HepG2 (cell line): ENCODE measurements around the gene SNN. TPM values are rescaled to one million over a fixed set of nuclear protein-coding genes. Genes with fewer than 3 reads are reported as not detected.

Experiments
- ARNTL ChIP-seq: sonication (generic); formaldehyde crosslinking; IDR thresholded peaks from 2 replicates; pipeline ENCODE4 v1.4.0; 2020; ENCODE audit warnings: mild to moderate bottlenecking, missing genetic modification reagents
- CBFB ChIP-seq: sonication (generic); formaldehyde crosslinking; IDR thresholded peaks from 2 replicates; pipeline ENCODE4 v1.4.0; 2020; ENCODE audit warnings: missing genetic modification reagents
- CREB3 ChIP-seq: sonication (generic); formaldehyde crosslinking; IDR thresholded peaks from 2 replicates; pipeline ENCODE4 v1.5.0; 2020; ENCODE audit warnings: missing genetic modification reagents
- MTF2 ChIP-seq: sonication (generic); formaldehyde crosslinking; IDR thresholded peaks from 2 replicates; pipeline ENCODE4 v1.5.0; 2020; ENCODE audit warnings: missing genetic modification reagents, borderline replicate concordance
- PBX3 ChIP-seq: sonication (generic); formaldehyde crosslinking; IDR thresholded peaks from 2 replicates; pipeline ENCODE4 v1.8.1; 2023; ENCODE audit warnings: missing genetic modification reagents, inconsistent platforms, borderline replicate concordance
- PHF8 ChIP-seq: sonication (generic); formaldehyde crosslinking; IDR thresholded peaks from 2 replicates; pipeline ENCODE4 v1.5.0; 2020; ENCODE audit warnings: missing genetic modification reagents
- POGK ChIP-seq: sonication (generic); formaldehyde crosslinking; conservative IDR thresholded peaks from 2 replicates; pipeline ENCODE4 v1.8.0; 2022; ENCODE audit warnings: mild to moderate bottlenecking, moderate library complexity, missing genetic modification reagents
- ZBTB1 ChIP-seq: sonication (generic); formaldehyde crosslinking; IDR thresholded peaks from 2 replicates; pipeline ENCODE4 v1.4.0; 2020; ENCODE audit warnings: missing genetic modification reagents, borderline replicate concordance
- ZBTB2 ChIP-seq: sonication (generic); formaldehyde crosslinking; IDR thresholded peaks from 2 replicates; pipeline ENCODE4 v1.8.0; 2022; ENCODE audit warnings: low read depth, missing genetic modification reagents
- ZFP36L2 ChIP-seq: sonication (generic); formaldehyde crosslinking; IDR thresholded peaks from 2 replicates; pipeline ENCODE4 v1.4.0; 2020; ENCODE audit warnings: missing genetic modification reagents
- ZFP41 ChIP-seq: sonication (generic); formaldehyde crosslinking; IDR thresholded peaks from 2 replicates; pipeline ENCODE4 v1.4.0; 2020; ENCODE audit warnings: mild to moderate bottlenecking, missing genetic modification reagents, borderline replicate concordance
- ZNF251 ChIP-seq: sonication (generic); formaldehyde crosslinking; IDR thresholded peaks from 2 replicates; pipeline ENCODE4 v1.9.0; 2021; ENCODE audit warnings: mild to moderate bottlenecking, missing genetic modification reagents
- ZNF282 ChIP-seq: fragments of 450-650 bp; IDR thresholded peaks from 2 replicates; pipeline ENCODE4 v1.6.1; 2018; ENCODE audit not compliant: partially characterized antibody
- ZNF292 ChIP-seq: sonication (generic); formaldehyde crosslinking; IDR thresholded peaks from 2 replicates; pipeline ENCODE4 v1.8.1; 2022; ENCODE audit warnings: mild to moderate bottlenecking, low read depth, missing genetic modification reagents, borderline replicate concordance
- ZNF337 ChIP-seq: sonication (generic); formaldehyde crosslinking; IDR thresholded peaks from 2 replicates; pipeline ENCODE4 v1.5.1; 2020; ENCODE audit warnings: missing genetic modification reagents, low read depth, mild to moderate bottlenecking, borderline replicate concordance
- polyA plus RNA-seq, 8 experiments: library from polyadenylated mRNA; depleted of rRNA in 3 of 8; stranded (reverse) in 7 of 8; unstranded in 1 of 8; fragments of >200 nt; fragmentation: Illumina TruSeq in 4 of 8; extraction: Trizol in 4 of 8; gene quantifications; 2 replicates each; pipeline versions ENCODE4 v1.2.1 to v1.2.3, GENCODE V29; 2011 to 2016; ENCODE audit warnings: low read depth in 4 of 8, missing spikeins in 1 of 8, mixed read lengths in 1 of 8; ENCODE audit not compliant: insufficient read depth in 1 of 8
- total RNA-seq, 5 experiments: library from RNA; depleted of rRNA; stranded (reverse); fragments of >200 nt; fragmentation: Illumina TruSeq; extraction: Trizol; gene quantifications; 2 replicates each; pipeline ENCODE4 v1.2.3, GENCODE V29; 2016; ENCODE audit warnings: low read depth in 1 of 5
- TF ChIP-seq, protein P1 (sequence below): sonication (generic); formaldehyde crosslinking; IDR thresholded peaks from 2 replicates; pipeline ENCODE4 v1.5.0; 2020; ENCODE audit warnings: missing genetic modification reagents
- TF ChIP-seq, protein P2 (sequence below): sonication (generic); formaldehyde crosslinking; IDR thresholded peaks from 2 replicates; pipeline ENCODE4 v1.4.0; 2020; ENCODE audit warnings: missing genetic modification reagents, borderline replicate concordance

The SNN gene
- total and polyA plus RNA-seq, 2 of the 13 experiments (the other 11 are each of a cell fraction or from before 2014, with no cell fraction given): 5.2 to 8.4 TPM

GRCh38 chr16:11621920-11622651 lies 46.2 kb upstream of the SNN start (continued):
- TF ChIP-seq, protein P1, sequence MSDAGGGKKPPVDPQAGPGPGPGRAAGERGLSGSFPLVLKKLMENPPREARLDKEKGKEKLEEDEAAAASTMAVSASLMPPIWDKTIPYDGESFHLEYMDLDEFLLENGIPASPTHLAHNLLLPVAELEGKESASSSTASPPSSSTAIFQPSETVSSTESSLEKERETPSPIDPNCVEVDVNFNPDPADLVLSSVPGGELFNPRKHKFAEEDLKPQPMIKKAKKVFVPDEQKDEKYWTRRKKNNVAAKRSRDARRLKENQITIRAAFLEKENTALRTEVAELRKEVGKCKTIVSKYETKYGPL (CRISPR knock-in tag): no peak
- TF ChIP-seq PBX3 (CRISPR knock-in tag): no peak
- 0 out of 2 replicates have a peak, but pooled peaks have one; percentile 50 for TF ChIP-seq MTF2 (CRISPR knock-in tag)
- no peak for TF ChIP-seq ZNF282
- no peak for TF ChIP-seq ZBTB2 (CRISPR knock-in tag)
- TF ChIP-seq CREB3 (CRISPR knock-in tag): no peak
- no peak for TF ChIP-seq ARNTL (CRISPR knock-in tag)
- no peak for TF ChIP-seq PHF8 (CRISPR knock-in tag)
- TF ChIP-seq ZNF337 (CRISPR knock-in tag): no peak
- no peak for TF ChIP-seq ZFP36L2
- TF ChIP-seq ZBTB1 (CRISPR knock-in tag): no peak
- TF ChIP-seq ZNF251 (CRISPR knock-in tag): no peak
- TF ChIP-seq ZFP41: no peak
- TF ChIP-seq ZNF292 (CRISPR knock-in tag): peak; percentile 88
- TF ChIP-seq CBFB (CRISPR knock-in tag): no peak
- no peak for TF ChIP-seq POGK (CRISPR knock-in tag)
- TF ChIP-seq, protein P2, sequence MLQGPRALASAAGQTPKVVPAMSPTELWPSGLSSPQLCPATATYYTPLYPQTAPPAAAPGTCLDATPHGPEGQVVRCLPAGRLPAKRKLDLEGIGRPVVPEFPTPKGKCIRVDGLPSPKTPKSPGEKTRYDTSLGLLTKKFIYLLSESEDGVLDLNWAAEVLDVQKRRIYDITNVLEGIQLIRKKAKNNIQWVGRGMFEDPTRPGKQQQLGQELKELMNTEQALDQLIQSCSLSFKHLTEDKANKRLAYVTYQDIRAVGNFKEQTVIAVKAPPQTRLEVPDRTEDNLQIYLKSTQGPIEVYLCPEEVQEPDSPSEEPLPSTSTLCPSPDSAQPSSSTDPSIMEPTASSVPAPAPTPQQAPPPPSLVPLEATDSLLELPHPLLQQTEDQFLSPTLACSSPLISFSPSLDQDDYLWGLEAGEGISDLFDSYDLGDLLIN (CRISPR knock-in tag): no peak
